Endothelial cell of umbilical vein (primary cell): ENCODE data around the gene RHOBTB1. TPM values are rescaled to one million over a fixed set of nuclear protein-coding genes. Genes with fewer than 3 reads are reported as not detected.

Experiments used
- BruUV-seq: library from RNA; stranded (reverse); fragments of 400-500 nt; replicated peaks from 2 replicates; lab custom pipeline; 2021; lab: Mats Ljungman, UMichigan
- CTCF ChIA-PET: fragments of 300-600, 350-600 bp; sonication (Branson Sonifier 250); formaldehyde crosslinking; loops from one replicate; lab custom pipeline; 2021; ENCODE audit warnings: antibody characterized with exemption, inconsistent platforms; lab: Charles Lee
- POLR2A ChIA-PET: fragments of 300-600, 350-600 bp; sonication (Branson Sonifier 250); formaldehyde crosslinking; loops from one replicate; lab custom pipeline; 2021; ENCODE audit warnings: antibody characterized with exemption, inconsistent platforms; lab: Charles Lee
- DNase-seq: peaks from one replicate; pipeline ENCODE4 v3.0.0-alpha.2; 2011; ENCODE audit warnings: low read depth, low spot score
- FAIRE-seq: peaks from 2 replicates; lab custom pipeline; 2011; peaks lifted over from hg19 to GRCh38; lab: Jason Lieb, UNC
- H2AFZ ChIP-seq: 2 replicates; pipeline ENCODE4 v1.6.0; 2012; ENCODE audit warnings: low read depth, low read length, control low read depth, inconsistent platforms
- H3K27ac ChIP-seq: 2 replicates; pipeline ENCODE4 v1.5.1; 2011; ENCODE audit warnings: low read depth, mild to moderate bottlenecking, control low read depth, low read length, moderate library complexity; ENCODE audit not compliant: insufficient read depth
- H3K27me3 ChIP-seq, 2 experiments: 2 replicates each; pipeline versions ENCODE4 v1.6.0 to v1.6.1; 2011; ENCODE audit warnings: low read length in 2 of 2, mixed read lengths in 1 of 2; ENCODE audit not compliant: control insufficient read depth in 2 of 2, insufficient read depth in 2 of 2
- H3K36me3 ChIP-seq, 2 experiments: 2 replicates in 1 of 2; 3 replicates in 1 of 2; pipeline ENCODE4 v1.5.1; 2011; ENCODE audit warnings: low read length in 2 of 2, mild to moderate bottlenecking in 1 of 2, moderate library complexity in 1 of 2; ENCODE audit not compliant: control insufficient read depth in 2 of 2, insufficient read depth in 2 of 2; ENCODE audit errors: extremely low read depth in 1 of 2
- H3K4me1 ChIP-seq: 3 replicates; pipeline ENCODE4 v1.5.1; 2011; ENCODE audit warnings: mild to moderate bottlenecking, low read length; ENCODE audit not compliant: control insufficient read depth, insufficient read depth; ENCODE audit errors: extremely low read depth
- H3K4me2 ChIP-seq: 2 replicates; pipeline ENCODE4 v1.6.1; 2011; ENCODE audit warnings: low read length, control low read depth, mixed read lengths; ENCODE audit not compliant: insufficient read depth
- H3K4me3 ChIP-seq, 3 experiments: fragments of 200-600 bp in 1 of 3; sonication (generic), shearing (Covaris generic) in 1 of 3; replicated peaks in 1 of 3; 2 replicates each; pipeline ENCODE4 v1.5.1; 2011 to 2016; ENCODE audit warnings: control low read depth in 3 of 3, low read length in 3 of 3, mild to moderate bottlenecking in 2 of 3, inconsistent platforms in 1 of 3, low read depth in 1 of 3, moderate library complexity in 1 of 3; ENCODE audit not compliant: insufficient read depth in 1 of 3
- H3K79me2 ChIP-seq: 2 replicates; pipeline ENCODE4 v1.6.0; 2012; ENCODE audit warnings: low read length, inconsistent platforms; ENCODE audit not compliant: control insufficient read depth, insufficient read depth
- H3K9ac ChIP-seq: replicated peaks from 2 replicates; pipeline ENCODE3; 2011; ENCODE audit warnings: low read length, control low read depth; ENCODE audit not compliant: insufficient read depth; ENCODE audit errors: extremely low read depth
- H3K9me1 ChIP-seq: replicated peaks from 3 replicates; pipeline ENCODE4 v1.6.0; 2011; ENCODE audit warnings: mild to moderate bottlenecking, low read length; ENCODE audit not compliant: control insufficient read depth, insufficient read depth; ENCODE audit errors: extremely low read depth
- H3K9me3 ChIP-seq: replicated peaks from 2 replicates; pipeline ENCODE4 v1.5.1; 2012; ENCODE audit warnings: low read length, inconsistent platforms; ENCODE audit not compliant: control insufficient read depth, insufficient read depth
- H4K20me1 ChIP-seq: replicated peaks from 2 replicates; pipeline ENCODE3; 2011; ENCODE audit warnings: mild to moderate bottlenecking, low read length; ENCODE audit not compliant: control insufficient read depth, insufficient read depth; ENCODE audit errors: extremely low read depth
- CTCF ChIP-seq, 2 donors: IDR thresholded peaks; 1 replicate in 1 of 2; 2 replicates in 1 of 2; pipeline ENCODE4 v1.5.1; 2011; ENCODE audit warnings: low read length in 2 of 2, mild to moderate bottlenecking in 2 of 2, moderate library complexity in 2 of 2, control low read depth in 1 of 2, inconsistent platforms in 1 of 2, low read depth in 1 of 2; ENCODE audit not compliant: insufficient read depth in 1 of 2; ENCODE audit errors: extremely low read depth in 1 of 2
- EZH2 ChIP-seq: IDR thresholded peaks from 2 replicates; pipeline ENCODE4 v1.6.1; 2012; ENCODE audit warnings: borderline replicate concordance, low read depth, mild to moderate bottlenecking, moderate library complexity, low read length, inconsistent platforms; ENCODE audit not compliant: severe bottlenecking
- FOS ChIP-seq: IDR thresholded peaks from 2 replicates; pipeline ENCODE4 v1.6.1; 2011; ENCODE audit warnings: mild to moderate bottlenecking, low read length, moderate library complexity, borderline replicate concordance; ENCODE audit not compliant: insufficient read depth
- GATA2 ChIP-seq: IDR thresholded peaks from 2 replicates; pipeline ENCODE4 v1.7.0; 2011; ENCODE audit warnings: low read depth, mild to moderate bottlenecking, moderate library complexity, mixed read lengths, low read length; ENCODE audit not compliant: insufficient read length, insufficient read depth
- JUN ChIP-seq: IDR thresholded peaks from 2 replicates; pipeline ENCODE4 v1.6.1; 2011; ENCODE audit warnings: borderline replicate concordance, low read depth; ENCODE audit not compliant: insufficient read length, insufficient read depth
- MAX ChIP-seq: IDR thresholded peaks from 2 replicates; pipeline ENCODE4 v1.6.1; 2011; ENCODE audit not compliant: insufficient read depth, insufficient read length
- MYC ChIP-seq: IDR thresholded peaks from one replicate; pipeline ENCODE4 v1.6.1; 2011; ENCODE audit warnings: mild to moderate bottlenecking, low read depth, low read length
- POLR2A ChIP-seq: IDR thresholded peaks from 2 replicates; pipeline ENCODE4 v1.6.1; 2012; ENCODE audit warnings: low read depth, mild to moderate bottlenecking, control low read depth, low read length
- POLR2AphosphoS5 ChIP-seq: IDR thresholded peaks from 2 replicates; pipeline ENCODE4 v1.6.1; 2012; ENCODE audit warnings: low read depth, mild to moderate bottlenecking, control low read depth, low read length, moderate library complexity; ENCODE audit not compliant: insufficient read depth
- dilution Hi-C: fragments of 300-500 bp; cut with MboI; formaldehyde crosslinking; loops from one replicate; pipeline ENCODE4 v1.15.0; 2019; ENCODE audit warnings: low sequenced_read_pairs; ENCODE audit not compliant: extremely low pct_ligation_motif_present
- intact Hi-C: fragments of 100-400 bp; cut with micrococcal nuclease; formaldehyde crosslinking; loops from one replicate; pipeline ENCODE4 v1.10.0; 2022
- polyA plus RNA-seq, 4 experiments: library from polyadenylated mRNA; depleted of rRNA in 3 of 4; stranded (reverse) in 3 of 4; unstranded in 1 of 4; fragments of >200 nt; gene quantifications; 2 replicates each; pipeline versions ENCODE4 v1.2.1 to v1.2.3, GENCODE V29; 2011 to 2012; ENCODE audit warnings: missing spikeins in 1 of 4
- total RNA-seq: library from RNA; stranded (reverse); gene quantifications from 2 replicates; pipeline ENCODE4 v1.2.3, GENCODE V29; 2021

The RHOBTB1 gene
- total and polyA plus RNA-seq, 2 donors (not counting 3 experiments of a cell fraction or from before 2014, with no cell fraction given) = 21.2 to 31.0 TPM

- dilution Hi-C loops (no loop called here), intact Hi-C loops (no loop called here)
- H3K9me1 ChIP-seq = no peaks in the 10 kb centered on the region
- no peaks in the 10 kb centered on the region for H3K27me3 ChIP-seq
- no peaks in the 10 kb centered on the region for H3K9me3 ChIP-seq
- H2AFZ ChIP-seq = no peak overlapping the region
- DNase-seq (no peak), FAIRE-seq (no peak)
- H3K27ac ChIP-seq = no peak overlapping the region
- no peak overlapping the region for H3K9ac ChIP-seq
- H3K4me3 ChIP-seq = no peak overlapping the region
- CTCF ChIA-PET = interaction anchor here (1.0 to 1.4 kb wide), 3 partner anchors 9 to 13 kb away, joined by 3 to 4 read pairs (median 4); no protein-coding TSS in a partner anchor
- TF ChIP-seq MYC = no peak
- TF ChIP-seq CTCF (IDR thresholded peaks at IDR 0.05; ENCODE audit: extremely low read depth in 1 of 2, insufficient read depth in 1 of 2, low read depth in 1 of 2, low read length in 2 of 2) = no peak
- TF ChIP-seq JUN = no peak
- TF ChIP-seq POLR2A = no peak
- TF ChIP-seq EZH2 = no peak
- TF ChIP-seq POLR2AphosphoS5 = no peak
- no peak for TF ChIP-seq FOS
- no peak for TF ChIP-seq GATA2
- TF ChIP-seq MAX = no peak
- H3K4me2 ChIP-seq = no peak overlapping the region
- peaks cover 17% of the 10 kb centered on the region for H3K4me1 ChIP-seq
- H3K79me2 ChIP-seq = no peaks in the 10 kb centered on the region
- POLR2A ChIA-PET = no interaction called here
- no TSS peak for BruUV-seq
- H4K20me1 ChIP-seq = no peaks in the 10 kb centered on the region
- H3K36me3 ChIP-seq = no peaks in the 10 kb centered on the region
Measured at GRCh38 chr10:60951272-60951724, 7.3 kb upstream of the RHOBTB1 start.
